GM18520 (cell line): ENCODE data around the gene LYZL4.

Source experiments
- ATAC-seq: cut with Tn5 transposase; IDR thresholded peaks from one replicate; pipeline ENCODE4 v1.9.1; 2021; ENCODE audit not compliant: unreplicated experiment

Gene LYZL4

GRCh38 chr3:42375121-42375800, 35.1 kb downstream of the LYZL4 start:
- no peak for ATAC-seq

GRCh38 chr3:42371776-42372175, 38.6 kb downstream of the LYZL4 start:
- ATAC-seq, result no peak

GRCh38 chr3:42369832-42370231, 40.6 kb downstream of the LYZL4 start:
- ATAC-seq, result no peak

- ATAC-seq, result no peak
Observed at GRCh38 chr3:42369304-42369703, 41.1 kb downstream of the LYZL4 start.

GRCh38 chr3:42368861-42369260, 41.5 kb downstream of the LYZL4 start:
- ATAC-seq, result no peak

GRCh38 chr3:42367903-42368302, 42.5 kb downstream of the LYZL4 start:
- ATAC-seq, result no peak

GRCh38 chr3:42366550-42366949, 43.9 kb downstream of the LYZL4 start:
- no peak for ATAC-seq

- ATAC-seq, result no peak
Observed at GRCh38 chr3:42357335-42357734, 53.1 kb downstream of the LYZL4 start.

GRCh38 chr3:42355612-42356011, 54.8 kb downstream of the LYZL4 start:
- no peak for ATAC-seq

GRCh38 chr3:42353631-42354030, 56.8 kb downstream of the LYZL4 start:
- no peak for ATAC-seq

- no peak for ATAC-seq
Observed at GRCh38 chr3:42351207-42351606, 59.2 kb downstream of the LYZL4 start.

GRCh38 chr3:42349765-42350594, 60.4 kb downstream of the LYZL4 start:
- no peak for ATAC-seq

- ATAC-seq, result no peak
Observed at GRCh38 chr3:42347928-42348327, 62.5 kb downstream of the LYZL4 start.
